Ishikawa (cell line): ENCODE data around the gene KLRF1.

ENCODE experiments used
- CEBPB ChIP-seq: IDR thresholded peaks from 2 replicates; pipeline ENCODE4 v1.6.1; 2012
- CREB1 ChIP-seq: IDR thresholded peaks from 2 replicates; pipeline ENCODE4 v1.6.1; 2012; ENCODE audit warnings: low read depth
- EGR1 ChIP-seq: IDR thresholded peaks from 2 replicates; pipeline ENCODE4 v1.6.1; 2012
- EP300 ChIP-seq: IDR thresholded peaks from 2 replicates; pipeline ENCODE4 v1.6.1; 2012; ENCODE audit warnings: borderline replicate concordance
- FOXM1 ChIP-seq: IDR thresholded peaks from 2 replicates; pipeline ENCODE4 v1.6.1; 2012; ENCODE audit warnings: low read depth, borderline replicate concordance
- MAX ChIP-seq: IDR thresholded peaks from 2 replicates; pipeline ENCODE4 v1.6.1; 2012
- NFIC ChIP-seq: IDR thresholded peaks from 2 replicates; pipeline ENCODE4 v1.6.1; 2012
- RAD21 ChIP-seq: IDR thresholded peaks from 2 replicates; pipeline ENCODE4 v1.6.1; 2012; ENCODE audit warnings: low read depth
- REST ChIP-seq: IDR thresholded peaks from 2 replicates; pipeline ENCODE4 v1.6.1; 2012; ENCODE audit warnings: low read depth, mild to moderate bottlenecking
- TAF1 ChIP-seq: IDR thresholded peaks from 2 replicates; pipeline ENCODE4 v1.6.1; 2012; ENCODE audit warnings: low read depth, mild to moderate bottlenecking
- TCF12 ChIP-seq: IDR thresholded peaks from 2 replicates; pipeline ENCODE4 v1.6.1; 2012; ENCODE audit warnings: low read depth
- TEAD4 ChIP-seq: IDR thresholded peaks from 2 replicates; pipeline ENCODE4 v1.6.1; 2012
- YY1 ChIP-seq: IDR thresholded peaks from 2 replicates; pipeline ENCODE4 v1.6.1; 2012; ENCODE audit warnings: low read depth
- ZBTB7A ChIP-seq: IDR thresholded peaks from 2 replicates; pipeline ENCODE4 v1.6.1; 2012; ENCODE audit warnings: low read depth
- TF ChIP-seq, protein P1 (sequence below): IDR thresholded peaks from 2 replicates; pipeline ENCODE4 v1.6.1; 2012

The KLRF1 gene

GRCh38 chr12:9794484-9795093, 32.7 kb upstream of the KLRF1 start:
- TF ChIP-seq EGR1 (no peak), MAX (no peak), RAD21 (no peak), CEBPB (no peak), ZBTB7A (no peak), TCF12 (no peak), TEAD4 (no peak), FOXM1 (no peak), YY1 (no peak), REST (no peak), CREB1 (no peak), TAF1 (no peak), NFIC (no peak), EP300 (no peak)
- TF ChIP-seq, protein P1, sequence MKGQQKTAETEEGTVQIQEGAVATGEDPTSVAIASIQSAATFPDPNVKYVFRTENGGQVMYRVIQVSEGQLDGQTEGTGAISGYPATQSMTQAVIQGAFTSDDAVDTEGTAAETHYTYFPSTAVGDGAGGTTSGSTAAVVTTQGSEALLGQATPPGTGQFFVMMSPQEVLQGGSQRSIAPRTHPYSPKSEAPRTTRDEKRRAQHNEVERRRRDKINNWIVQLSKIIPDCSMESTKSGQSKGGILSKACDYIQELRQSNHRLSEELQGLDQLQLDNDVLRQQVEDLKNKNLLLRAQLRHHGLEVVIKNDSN = no peak

GRCh38 chr12:9795945-9796344, 31.3 kb upstream of the KLRF1 start:
- no peak for TF ChIP-seq REST
- no peak for TF ChIP-seq CREB1
- no peak for TF ChIP-seq TAF1
- TF ChIP-seq, protein P1 = no peak
- TF ChIP-seq TCF12 = no peak
- no peak for TF ChIP-seq FOXM1
- no peak for TF ChIP-seq EGR1
- no peak for TF ChIP-seq ZBTB7A
- TF ChIP-seq RAD21 = no peak

DNA sequence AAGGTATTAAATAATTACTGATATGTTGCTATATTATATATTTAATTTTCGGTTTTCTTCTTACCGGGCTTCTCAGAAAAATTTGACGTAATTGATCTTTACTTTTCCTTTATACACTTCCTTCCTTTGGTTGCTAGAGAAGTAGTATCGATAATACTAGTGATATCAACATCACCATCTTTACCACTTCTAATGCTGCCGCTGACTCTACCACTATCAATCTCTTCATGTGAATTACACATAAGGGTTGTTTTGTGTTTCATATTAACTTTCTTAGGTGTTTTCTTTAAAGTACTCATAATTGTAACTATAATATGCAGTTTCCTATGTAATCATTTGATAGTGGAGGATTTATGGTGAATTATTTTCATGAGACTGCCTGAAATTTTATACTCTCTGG, 30.9 kb upstream of the KLRF1 start:
- TF ChIP-seq YY1 = no peak
- no peak for TF ChIP-seq NFIC
- TF ChIP-seq REST = no peak
- no peak for TF ChIP-seq EGR1
- no peak for TF ChIP-seq EP300
- TF ChIP-seq, protein P1 = no peak
- no peak for TF ChIP-seq CEBPB
- TF ChIP-seq CREB1 = no peak

GRCh38 chr12:9796971-9797370, 30.3 kb upstream of the KLRF1 start:
- no peak for TF ChIP-seq TAF1
- no peak; the same call in 1 of the 2 replicates for TF ChIP-seq NFIC
- TF ChIP-seq REST = no peak
- TF ChIP-seq MAX = no peak
- TF ChIP-seq, protein P1 = no peak
- TF ChIP-seq YY1 = no peak
- TF ChIP-seq FOXM1 = no peak
